ENCODE measurements around the gene DHRS13.
"Not testable (repeated sequence)": the region's sequence is repeated elsewhere in the genome, so short reads cannot be mapped to it uniquely, and the experiment has no call there.

The DHRS13 gene

GRCh38 chr17:28901866-28902818 is 737 bp downstream of the DHRS13 start:
- no peak for DNase-seq

GRCh38 chr17:28900986-28901726 is 1.7 kb downstream of the DHRS13 start:
- DNase-seq = no peak

DNA sequence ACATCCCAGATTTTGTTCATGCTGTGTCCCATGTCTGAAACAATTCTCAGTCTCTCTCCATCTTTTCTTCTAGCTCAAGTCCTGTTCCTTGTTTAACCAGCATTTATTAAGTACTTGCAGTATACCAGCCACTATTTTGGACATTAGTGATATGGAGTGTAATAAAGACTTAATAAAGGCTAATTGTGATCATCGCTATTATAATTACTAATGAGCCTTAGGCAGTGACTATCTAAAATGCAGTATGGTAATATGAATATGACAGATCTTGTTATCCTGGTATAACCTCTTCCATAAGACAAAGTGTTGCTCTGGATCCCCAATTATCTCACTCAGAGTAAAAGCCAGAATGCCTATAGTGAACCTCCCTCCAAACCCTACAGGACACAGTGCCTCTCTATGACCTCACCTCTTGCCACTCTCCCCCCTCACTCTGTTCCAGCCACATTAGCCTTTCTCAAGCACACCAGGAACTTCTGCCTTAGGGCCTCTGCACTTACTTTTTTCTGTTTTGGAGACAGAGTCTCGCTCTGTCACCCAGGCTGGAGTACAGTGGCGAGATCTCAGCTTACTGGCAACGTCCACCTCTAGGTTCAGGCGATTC is 3.6 kb downstream of the DHRS13 start:
- DNase-seq = no peak

DNA sequence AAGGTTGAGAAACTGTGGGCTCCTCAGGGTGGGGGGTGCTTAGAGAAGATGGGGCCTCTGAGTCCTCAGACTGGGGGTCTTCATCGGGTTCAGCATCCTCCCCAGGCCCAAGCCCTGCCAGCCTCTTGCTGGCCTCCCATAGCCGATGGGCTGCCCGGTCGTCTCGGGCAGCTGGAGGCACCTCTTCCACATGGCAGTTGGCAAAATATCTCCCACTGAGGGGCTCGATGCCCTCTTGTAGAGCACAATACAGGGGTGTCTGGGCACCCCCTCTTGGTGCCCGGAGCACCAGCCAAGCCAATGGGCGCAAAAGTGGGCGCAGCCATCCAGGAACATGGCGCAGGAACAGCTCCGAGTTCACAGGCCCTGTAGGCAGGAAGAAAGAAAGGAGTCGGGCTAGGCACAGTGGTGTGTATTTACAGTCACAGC is 4.3 kb downstream of the DHRS13 start:
- no peak for DNase-seq

GRCh38 chr17:28897769-28898526 is 4.9 kb downstream of the DHRS13 start:
- DNase-seq = no peak

DNA sequence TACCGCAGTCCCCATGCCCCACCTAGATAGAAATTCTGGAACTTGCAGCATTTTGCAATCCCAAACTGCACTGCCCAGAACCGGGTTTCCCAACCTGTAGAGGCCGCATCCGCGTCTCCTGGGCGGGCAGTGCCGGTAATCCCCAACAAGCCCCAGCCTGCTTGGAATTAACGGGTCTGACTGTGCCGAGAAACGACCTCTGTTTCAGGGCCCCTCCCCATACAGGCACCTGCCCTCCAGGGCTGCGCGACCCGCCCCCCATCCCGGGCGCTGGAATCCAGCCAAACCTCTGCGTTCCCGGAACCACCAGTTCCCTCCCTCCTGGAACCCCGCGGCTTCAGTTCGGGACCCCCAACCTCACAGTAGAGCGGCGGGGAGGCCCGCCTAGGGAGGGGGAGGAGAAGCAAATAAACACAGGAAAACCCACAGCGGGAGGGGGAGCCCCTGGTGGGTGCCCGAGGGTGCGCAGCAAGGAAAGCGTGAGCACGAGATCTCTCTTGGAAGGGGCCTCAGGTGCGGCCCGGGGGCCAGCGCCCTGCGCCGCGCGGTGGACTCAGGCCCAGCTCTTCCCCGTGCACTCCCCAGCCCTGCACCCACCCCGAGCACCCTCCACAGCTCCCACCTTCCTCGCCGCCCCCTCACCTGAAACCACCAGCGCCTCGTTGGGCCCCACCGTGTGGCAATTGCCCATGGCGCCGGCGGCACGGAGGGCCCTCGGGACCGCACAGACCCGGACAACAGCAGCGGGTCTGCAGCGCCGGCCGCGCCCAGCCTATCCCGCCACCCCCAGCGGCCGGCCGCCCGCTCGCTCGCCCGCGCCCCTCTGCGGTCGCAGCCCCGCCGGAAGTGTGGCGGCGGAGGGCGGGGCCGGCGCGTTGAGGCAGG is 5.8 kb downstream of the DHRS13 start, which contains the start of gene FLOT2:
Gene FLOT2, minus strand, starts transcription at position 850 of the 885 bp plus-strand sequence. Its CDS starts 159 bp downstream, at position 691.
- DNase-seq = no peak

DNA sequence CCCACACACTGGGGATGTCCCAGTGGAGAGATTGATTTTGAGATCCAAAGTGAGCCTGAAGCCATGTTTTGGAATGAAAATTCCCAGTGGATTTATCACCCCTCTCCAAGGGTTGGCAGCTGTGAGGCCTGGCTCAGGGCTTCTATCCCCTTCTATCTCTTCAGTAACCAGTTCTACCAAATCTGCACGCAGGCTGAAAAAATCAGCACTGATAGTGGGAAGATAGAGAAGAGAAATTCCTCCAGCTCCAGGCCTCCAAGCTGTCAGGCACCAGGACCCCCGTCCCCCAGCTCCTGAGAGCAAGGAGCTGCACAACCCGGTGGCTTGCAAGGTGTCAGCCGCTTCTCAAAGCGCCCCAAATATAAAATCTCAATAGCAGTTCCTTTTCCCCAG is 6.4 kb downstream of the DHRS13 start:
- DNase-seq = no peak

DNA sequence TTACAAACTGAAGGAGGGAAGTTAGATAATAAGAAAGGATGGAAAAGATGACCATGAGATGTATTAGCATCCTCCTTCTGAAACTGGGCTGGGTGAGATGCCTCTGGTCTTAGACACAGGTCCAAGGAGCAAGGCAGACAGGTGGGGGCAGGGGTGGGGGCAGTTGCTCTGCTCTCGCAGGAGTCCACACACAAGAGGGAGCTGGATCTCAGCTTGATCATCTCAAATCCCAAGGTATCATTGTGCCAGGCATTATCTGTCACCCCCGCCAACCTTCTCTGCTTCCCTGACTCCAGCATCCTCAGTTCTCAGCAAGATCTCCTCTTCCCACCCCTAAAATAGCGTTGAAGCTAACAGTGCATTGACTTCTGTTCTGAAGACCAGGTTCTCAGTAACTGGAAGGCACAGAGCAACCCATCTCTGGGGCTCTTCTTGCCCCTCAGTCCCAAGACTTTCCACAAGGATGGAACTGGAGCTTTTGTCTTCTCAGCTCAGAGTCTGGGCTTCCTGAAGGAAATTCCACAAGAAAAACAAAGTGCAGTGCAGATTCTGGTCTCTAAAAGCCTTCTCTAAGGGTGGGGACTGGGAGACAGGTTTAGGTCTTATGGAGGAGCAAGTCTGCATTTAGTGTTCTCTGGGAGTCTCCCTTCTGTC is 7.0 kb downstream of the DHRS13 start:
- no peak for DNase-seq

DNA sequence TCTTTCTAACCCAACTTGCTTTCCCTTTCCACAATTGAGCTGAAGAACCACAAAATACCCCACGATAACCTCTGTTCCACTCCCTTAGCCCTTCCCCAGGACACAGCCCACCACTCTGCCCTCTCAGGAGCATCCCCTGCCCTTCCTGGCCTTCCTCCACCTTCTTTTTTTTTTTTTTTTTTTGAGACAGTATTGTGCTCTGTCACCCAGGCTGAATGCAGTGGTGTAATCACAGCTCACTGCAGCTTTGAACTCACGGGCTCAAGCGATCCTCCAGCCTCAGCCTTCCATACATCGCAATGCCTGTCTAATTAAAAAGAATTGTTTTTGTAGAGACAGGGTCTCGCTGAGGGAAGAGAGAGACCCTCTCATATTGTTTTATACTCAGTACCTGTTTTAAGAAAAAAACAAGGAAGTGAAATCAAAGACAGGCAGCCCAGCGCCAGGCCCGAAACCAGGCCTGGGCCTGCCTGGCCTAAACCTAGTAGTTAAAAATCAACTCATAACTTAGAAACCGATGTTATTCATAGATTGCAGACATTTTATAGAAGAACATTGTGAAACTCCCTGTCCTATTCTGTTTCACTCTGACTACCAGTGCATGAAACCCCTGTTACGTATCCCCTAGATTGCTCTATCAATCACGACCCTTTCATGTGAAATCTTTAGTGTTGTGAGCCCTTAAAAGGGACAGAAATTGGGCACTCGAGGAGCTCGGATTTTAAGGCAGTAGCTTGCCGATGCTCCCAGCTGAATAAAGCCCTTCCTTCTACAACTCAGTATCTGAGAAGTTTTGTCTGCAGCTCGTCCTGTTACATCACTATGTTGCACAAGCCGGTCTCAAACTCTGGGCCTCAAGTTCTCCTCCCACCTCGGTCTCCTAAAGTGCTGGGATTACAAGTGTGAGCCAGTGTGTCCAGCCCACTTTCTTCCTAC is 9.4 kb downstream of the DHRS13 start:
- not testable (repeated sequence) for DNase-seq

DNA sequence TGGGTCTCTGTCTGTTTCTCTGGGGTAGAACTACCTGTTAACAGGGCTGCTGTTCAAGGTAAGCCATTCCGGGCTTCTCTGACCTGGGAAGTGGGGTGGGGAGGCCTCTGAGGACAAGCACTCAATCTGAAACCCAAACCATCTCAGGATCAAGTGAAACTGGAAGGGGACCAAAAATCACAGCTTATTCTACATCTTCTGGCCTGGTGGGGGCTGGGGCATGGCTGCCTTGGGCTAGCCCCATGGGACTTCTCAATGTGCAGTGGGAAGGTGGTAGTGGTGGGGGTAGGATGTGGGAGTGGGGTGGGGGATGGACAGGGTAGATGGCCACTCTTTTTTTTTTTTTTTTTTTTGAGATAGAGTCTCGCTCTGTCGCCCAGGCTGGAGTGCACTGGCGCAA is 10.9 kb downstream of the DHRS13 start:
- no peak for DNase-seq

DNA sequence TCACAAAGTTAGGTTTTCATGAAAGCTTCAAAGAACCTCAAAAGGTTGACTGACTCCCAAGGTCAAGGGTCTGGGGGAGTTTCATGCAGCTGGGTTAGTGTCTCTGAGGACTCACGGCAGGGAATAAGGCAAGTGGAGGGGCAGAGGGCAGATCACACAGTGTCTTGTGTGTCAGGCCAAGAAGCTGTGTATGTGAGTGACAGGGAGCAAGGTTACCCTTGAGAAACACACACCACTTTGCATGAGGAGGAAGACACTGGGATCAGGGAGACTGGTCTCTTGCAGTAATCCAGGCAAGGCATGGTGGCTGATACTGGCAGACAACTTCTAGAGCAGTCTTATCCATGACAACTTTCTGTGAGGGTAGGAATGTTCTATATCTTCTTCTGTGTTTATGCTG is 11.7 kb downstream of the DHRS13 start:
- no peak for DNase-seq

GRCh38 chr17:28889996-28890395 is 12.9 kb downstream of the DHRS13 start:
- no peak for DNase-seq

- DNase-seq = no peak
These were observed 14.0 kb downstream of the DHRS13 start for GRCh38 chr17:28888832-28889231.

DNA sequence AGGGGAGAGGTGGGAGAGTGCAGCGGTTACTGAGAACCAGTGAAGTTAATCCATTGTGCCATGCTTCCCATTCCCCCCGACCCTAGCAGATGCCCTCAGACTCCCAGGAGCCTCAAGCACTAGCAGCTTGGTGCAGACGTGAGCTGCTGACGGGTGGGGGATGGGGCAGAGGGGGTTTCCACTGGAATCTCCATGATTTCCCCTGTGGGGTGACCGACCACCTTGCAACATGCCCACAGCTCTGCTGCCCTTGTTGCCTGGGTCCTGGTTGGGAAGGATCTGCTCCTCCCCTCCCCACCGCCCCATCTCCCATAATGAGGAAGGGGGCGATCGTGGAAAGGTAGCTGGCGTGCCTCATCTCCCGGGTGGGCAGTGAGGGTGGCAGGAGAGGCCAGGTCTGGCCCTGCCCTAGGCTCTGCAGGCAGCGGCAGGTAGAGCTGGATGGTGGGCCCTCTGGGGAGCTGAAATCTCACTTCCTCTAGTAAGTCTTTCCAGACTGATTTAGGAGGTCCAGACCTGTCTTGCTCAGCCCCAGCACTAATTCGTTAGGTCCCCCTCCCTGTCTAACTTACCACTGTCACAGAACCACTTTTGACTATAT is 14.9 kb downstream of the DHRS13 start:
- no peak for DNase-seq

DNA sequence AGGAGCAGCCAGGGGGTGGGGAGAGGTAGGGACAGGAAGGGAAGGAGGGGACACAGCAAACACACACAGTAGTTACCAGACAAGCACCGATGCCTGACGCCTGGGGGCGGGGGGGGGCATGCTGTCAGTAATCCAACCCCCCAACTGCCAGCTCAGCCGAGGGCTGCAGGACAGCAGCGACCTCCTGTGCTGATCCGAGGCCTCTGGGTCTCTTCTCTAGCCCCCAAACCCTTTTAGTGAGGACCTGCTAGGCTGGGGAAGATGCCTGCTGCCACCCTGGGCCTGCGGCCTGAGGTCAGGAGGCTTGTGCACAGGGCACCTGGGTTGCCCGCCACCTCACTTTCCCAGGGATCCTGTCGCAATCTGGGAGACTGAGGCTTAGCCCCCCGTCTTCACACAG is 16.9 kb downstream of the DHRS13 start:
- DNase-seq = no peak

DNA sequence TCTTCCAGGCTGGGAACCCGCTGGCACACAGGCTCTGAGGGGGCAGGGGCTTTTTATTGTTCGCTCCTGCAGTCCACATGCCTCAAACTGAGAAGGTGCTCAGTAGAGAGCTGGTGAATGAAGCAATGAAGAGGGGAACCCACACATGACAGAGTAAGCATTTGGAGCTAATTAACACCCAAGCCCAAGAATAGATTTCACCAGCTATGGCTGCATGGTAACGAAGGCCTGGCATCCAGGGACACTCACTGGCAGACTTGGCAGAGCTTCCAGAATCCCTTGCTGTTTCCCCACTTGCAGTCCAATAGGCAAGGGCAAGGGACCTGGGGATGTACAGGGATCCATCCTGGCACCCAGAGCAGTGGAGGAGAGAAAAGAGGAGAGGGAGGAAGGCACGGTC is 17.5 kb downstream of the DHRS13 start:
- no peak for DNase-seq

DNA sequence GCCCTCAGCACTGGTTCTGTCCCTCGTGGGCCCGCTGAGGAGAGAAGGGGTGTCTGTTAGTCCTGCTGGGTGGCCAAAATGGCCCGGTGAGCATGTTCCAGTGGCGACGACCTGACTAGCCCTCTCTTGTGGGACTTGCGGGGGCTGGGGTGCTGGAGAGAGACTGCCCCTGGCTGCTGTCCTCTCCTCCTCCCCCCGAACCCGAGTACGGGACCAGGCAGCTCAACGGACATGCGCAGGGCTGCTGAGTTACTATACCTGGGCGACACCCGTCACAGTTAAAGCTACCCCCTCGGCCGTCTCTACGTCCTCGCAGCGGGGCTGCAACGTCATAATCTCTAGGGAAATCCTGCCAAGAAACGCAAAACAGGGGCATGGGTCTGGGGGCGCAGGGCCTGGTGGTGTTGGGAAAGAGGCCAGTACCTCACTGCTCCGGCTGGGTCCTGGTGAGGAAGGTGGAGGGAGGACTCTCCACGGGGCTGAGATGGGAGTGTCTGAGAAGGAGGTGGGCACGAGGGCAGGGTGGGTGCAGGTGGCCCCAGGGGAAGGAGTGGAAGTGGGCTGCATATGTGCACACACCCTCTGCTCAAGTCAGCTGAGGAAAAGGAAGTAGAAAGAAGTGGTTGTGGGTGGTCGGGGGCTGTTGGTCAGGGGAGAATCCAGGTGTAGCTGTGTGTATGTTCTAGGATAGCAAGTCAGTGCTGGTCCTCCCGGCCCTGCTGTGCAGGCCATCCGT is 18.7 kb downstream of the DHRS13 start:
- no peak for DNase-seq

GRCh38 chr17:28882154-28882895 is 20.6 kb downstream of the DHRS13 start:
- DNase-seq = no peak
